Measurements from ENCODE around the gene ZNF750.

The ZNF750 gene

DNA sequence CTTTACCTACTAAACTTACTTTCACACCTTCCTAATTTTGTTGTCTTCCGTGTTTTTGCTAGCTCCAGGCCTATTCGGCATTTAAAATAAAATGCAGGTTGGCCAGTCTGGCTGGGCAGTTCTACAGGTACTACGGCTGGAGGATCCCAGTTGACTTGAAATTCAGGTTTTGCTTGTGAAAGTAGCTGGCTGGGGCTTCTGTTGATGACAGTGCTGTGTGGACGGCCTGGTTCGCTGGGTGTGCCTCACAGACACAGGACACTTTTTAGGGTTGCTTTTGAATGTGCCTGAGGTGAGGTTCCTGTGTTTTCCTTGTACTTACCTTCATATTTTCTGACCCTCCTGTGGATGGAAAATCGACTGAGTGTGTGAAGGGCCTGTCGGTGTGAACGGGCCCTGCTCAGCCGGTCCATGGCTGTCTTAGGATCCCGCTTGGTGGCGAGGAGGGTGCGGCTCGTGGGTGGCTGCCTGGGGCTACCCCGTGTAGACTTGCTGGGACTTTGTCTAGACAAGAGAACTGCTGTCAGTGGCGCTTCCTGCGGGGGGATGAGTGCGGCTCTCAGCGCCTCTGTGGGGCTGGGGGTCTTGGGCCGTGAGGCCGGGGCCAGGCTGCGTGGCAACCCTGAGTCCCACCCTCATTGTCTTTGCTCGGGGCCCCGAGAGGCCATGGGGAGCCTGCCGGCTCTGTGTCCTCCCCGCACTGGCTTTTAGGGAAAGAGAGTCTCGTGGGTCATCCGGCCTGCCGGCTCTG is 18.7 kb upstream of the ZNF750 start:
- no peak for DNase-seq
- Histone ChIP-seq H3K27me3 (replicated peaks) (no peaks in the 10 kb centered on the region), H3K4me3 (ENCODE audit: low read depth, low read length) (no peak overlapping the region), H3K36me3 (replicated peaks) (no peaks in the 10 kb centered on the region), H3K27ac (no peak overlapping the region)
- in situ Hi-C loops (cut with HindIII; ENCODE audit: low pct_ligation_motif_present, low sequenced_read_pairs): no loop called here
- no peak for TF ChIP-seq CTCF (IDR thresholded peaks at IDR 0.05; ENCODE audit: low read depth, low read length, missing control alignments)

DNA sequence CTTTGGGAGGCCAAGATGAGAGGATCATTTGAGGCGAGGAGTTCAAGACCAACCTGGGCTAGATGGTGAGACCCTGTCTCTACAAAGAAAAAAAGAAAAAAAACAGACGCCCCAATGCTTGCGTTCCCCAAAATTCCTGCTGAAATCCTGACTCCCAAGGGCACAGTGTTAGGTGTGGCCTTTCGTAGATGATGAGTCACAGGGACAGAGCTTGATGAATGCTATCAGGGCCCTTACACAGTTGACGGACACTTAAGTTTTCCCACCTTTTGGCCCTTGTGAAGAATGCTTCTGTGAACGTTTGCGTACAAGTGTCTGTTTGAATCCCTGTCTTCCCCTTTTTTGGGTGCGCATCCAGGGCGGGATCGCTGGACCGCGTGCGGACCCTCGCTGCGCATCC is 16.5 kb upstream of the ZNF750 start:
- H3K36me3 ChIP-seq (replicated peaks): no peaks in the 10 kb centered on the region
- no peaks in the 10 kb centered on the region for H3K27me3 ChIP-seq (replicated peaks)
- in situ Hi-C loops (cut with HindIII; ENCODE audit: low pct_ligation_motif_present, low sequenced_read_pairs): no loop called here
- no peak overlapping the region for H3K4me3 ChIP-seq (ENCODE audit: low read depth, low read length)
- no peak overlapping the region for H3K27ac ChIP-seq
- no peak for TF ChIP-seq CTCF (IDR thresholded peaks at IDR 0.05; ENCODE audit: low read depth, low read length, missing control alignments)
- DNase-seq: no peak

DNA sequence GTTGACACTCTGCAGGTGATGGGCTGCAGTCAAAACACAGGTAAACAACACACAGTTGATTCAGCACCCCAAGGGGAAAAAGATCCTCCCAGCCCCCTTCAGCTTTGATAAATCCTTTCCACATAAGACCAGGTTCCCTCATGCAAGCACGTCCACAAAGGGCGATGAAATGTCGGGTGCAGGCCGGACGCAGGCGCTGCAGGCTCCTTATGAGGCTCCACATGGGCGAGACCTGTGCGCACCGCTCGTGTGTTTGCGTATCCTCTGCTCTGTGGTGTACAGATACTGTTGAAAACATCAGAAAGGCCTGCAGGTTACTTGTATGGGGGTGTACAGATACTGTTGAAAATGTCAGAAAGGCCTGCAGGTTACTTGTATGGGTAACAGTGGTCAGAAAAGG is 14.4 kb upstream of the ZNF750 start:
- no peak for DNase-seq
- TF ChIP-seq CTCF (IDR thresholded peaks at IDR 0.05; ENCODE audit: low read depth, low read length, missing control alignments): no peak
- H3K36me3 ChIP-seq (replicated peaks): no peaks in the 10 kb centered on the region
- in situ Hi-C loops (cut with HindIII; ENCODE audit: low pct_ligation_motif_present, low sequenced_read_pairs): no loop called here
- H3K4me3 ChIP-seq (ENCODE audit: low read depth, low read length): no peak overlapping the region
- H3K27ac ChIP-seq: no peak overlapping the region
- no peaks in the 10 kb centered on the region for H3K27me3 ChIP-seq (replicated peaks)

DNA sequence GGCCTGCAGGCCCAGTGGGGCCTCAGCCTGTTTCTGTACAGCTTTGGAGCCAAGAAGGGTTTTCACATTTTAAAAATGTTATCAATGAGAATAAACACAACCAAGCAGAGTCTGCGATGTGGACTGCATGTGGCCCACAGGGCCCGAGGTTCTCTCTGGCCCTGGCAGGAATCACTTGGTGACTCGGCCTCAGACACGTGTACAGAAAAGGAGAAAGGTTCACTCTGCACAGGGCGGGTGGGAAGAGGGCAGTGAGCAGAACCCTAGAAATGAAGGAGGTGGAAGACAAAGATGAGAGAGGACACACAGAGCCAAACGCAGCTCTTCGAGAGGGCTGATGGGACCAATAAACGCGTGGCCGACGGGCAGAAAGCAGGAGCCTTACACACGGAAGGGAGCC is 11.6 kb upstream of the ZNF750 start:
- no peak for DNase-seq
- no peak overlapping the region for H3K4me3 ChIP-seq (ENCODE audit: low read depth, low read length)
- no peak overlapping the region for H3K27ac ChIP-seq
- no peak for TF ChIP-seq CTCF (IDR thresholded peaks at IDR 0.05; ENCODE audit: low read depth, low read length, missing control alignments)
- in situ Hi-C loops (cut with HindIII; ENCODE audit: low pct_ligation_motif_present, low sequenced_read_pairs): no loop called here
- no peaks in the 10 kb centered on the region for H3K27me3 ChIP-seq (replicated peaks)
- H3K36me3 ChIP-seq (replicated peaks): no peaks in the 10 kb centered on the region

DNA sequence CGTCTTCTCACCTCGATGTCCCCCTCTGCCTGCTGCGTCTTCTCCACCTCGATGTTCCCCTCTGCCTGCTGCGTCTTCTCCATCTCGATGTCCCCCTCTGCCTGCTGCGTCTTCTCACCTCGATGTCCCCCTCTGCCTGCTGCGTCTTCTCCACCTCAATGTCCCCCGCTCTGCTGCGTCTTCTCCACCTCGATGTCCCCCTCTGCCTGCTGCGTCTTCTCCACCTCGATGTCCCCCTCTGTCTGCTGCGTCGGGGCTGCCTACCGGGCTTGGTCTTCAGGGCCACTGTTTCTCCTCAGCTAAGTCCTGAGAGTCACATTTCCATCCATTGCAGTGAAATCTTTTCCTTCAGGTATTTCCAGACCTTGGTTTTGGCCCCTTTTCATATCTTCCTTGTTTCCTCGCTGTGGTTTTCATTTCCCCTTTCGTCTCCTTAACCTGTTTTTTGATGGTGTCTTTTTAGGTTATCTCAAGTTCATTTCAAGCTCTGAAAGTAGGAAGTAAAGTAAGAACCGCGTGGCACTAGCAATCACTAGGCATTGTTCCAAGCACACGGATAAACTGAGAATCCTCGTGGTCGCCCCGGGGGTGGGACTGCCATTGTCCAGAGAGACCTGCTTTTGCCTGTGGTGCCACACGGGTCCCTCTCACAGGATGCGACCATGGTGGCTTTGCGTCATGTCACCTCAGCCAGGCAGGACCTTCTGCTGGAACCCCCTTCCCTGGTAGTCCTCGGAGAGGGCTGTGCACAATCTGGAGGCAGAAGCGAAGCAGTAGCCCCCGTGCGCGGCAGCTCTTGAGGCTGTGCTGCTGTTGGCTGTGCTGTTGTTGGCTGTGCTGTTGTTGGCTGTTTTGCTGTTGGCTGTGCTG is 9.5 kb upstream of the ZNF750 start:
- no peak overlapping the region for H3K4me3 ChIP-seq (ENCODE audit: low read depth, low read length)
- TF ChIP-seq CTCF (IDR thresholded peaks at IDR 0.05; ENCODE audit: low read depth, low read length, missing control alignments): no peak
- DNase-seq: no peak
- no peak overlapping the region for H3K27ac ChIP-seq
- H3K27me3 ChIP-seq (replicated peaks): no peaks in the 10 kb centered on the region
- in situ Hi-C loops (cut with HindIII; ENCODE audit: low pct_ligation_motif_present, low sequenced_read_pairs): no loop called here
- H3K36me3 ChIP-seq (replicated peaks): no peaks in the 10 kb centered on the region

Data from brain microvascular endothelial cell (primary cell).